GM13976 (cell line): Measurements from ENCODE around the gene PTPN1.
"Not testable (repeated sequence)": the region's sequence is repeated elsewhere in the genome, so short reads cannot be mapped to it uniquely, and the experiment has no call there.

Experiments used
- DNase-seq: peaks from one replicate; pipeline ENCODE4 v3.0.0; 2012; ENCODE audit warnings: low spot score
- in situ Hi-C: fragments of 300-500 bp; cut with MboI; formaldehyde crosslinking; loops from one replicate; pipeline ENCODE4 v1.12.0; 2022; ENCODE audit warnings: low sequenced_read_pairs, mixed read lengths, inconsistent platforms; ENCODE audit not compliant: unreplicated experiment
- TF ChIP-seq, protein P1 (sequence below): IDR thresholded peaks from 2 replicates; pipeline ENCODE4 v1.5.1; 2012; ENCODE audit warnings: borderline replicate concordance, mild to moderate bottlenecking; ENCODE audit not compliant: insufficient read depth; ENCODE audit errors: extremely low read depth, missing control alignments, control extremely low read depth

The PTPN1 gene

DNA sequence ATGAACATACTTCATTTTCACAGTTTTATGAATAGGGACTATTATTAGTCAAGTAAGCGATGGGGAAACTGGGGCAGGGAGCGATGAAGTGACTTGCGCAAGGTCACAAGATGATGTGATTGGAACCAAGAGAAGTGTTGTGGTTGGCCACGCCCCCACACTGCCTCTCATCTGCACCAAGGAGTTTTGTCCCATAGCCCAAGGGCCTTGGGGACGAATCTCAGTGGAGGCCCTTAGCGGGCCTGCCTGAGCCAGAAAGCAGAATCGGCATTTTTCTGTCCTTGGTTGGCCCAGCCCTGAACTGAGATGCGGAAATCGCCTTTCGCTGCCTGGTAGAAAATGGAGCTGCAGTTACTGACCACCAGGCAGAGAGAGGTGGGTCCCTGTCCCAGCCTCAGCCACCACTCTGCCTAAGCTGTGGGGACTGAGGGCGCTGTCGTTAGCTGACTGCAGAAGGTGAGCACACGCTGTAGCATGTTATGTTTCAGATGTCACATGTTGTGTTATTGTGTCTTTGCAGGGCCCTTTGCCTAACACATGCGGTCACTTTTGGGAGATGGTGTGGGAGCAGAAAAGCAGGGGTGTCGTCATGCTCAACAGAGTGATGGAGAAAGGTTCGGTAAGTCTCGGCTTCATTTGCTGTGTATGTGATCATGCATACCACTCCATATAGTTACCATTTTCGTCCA lies 57.8 kb downstream of the PTPN1 start:
- TF ChIP-seq, protein P1, sequence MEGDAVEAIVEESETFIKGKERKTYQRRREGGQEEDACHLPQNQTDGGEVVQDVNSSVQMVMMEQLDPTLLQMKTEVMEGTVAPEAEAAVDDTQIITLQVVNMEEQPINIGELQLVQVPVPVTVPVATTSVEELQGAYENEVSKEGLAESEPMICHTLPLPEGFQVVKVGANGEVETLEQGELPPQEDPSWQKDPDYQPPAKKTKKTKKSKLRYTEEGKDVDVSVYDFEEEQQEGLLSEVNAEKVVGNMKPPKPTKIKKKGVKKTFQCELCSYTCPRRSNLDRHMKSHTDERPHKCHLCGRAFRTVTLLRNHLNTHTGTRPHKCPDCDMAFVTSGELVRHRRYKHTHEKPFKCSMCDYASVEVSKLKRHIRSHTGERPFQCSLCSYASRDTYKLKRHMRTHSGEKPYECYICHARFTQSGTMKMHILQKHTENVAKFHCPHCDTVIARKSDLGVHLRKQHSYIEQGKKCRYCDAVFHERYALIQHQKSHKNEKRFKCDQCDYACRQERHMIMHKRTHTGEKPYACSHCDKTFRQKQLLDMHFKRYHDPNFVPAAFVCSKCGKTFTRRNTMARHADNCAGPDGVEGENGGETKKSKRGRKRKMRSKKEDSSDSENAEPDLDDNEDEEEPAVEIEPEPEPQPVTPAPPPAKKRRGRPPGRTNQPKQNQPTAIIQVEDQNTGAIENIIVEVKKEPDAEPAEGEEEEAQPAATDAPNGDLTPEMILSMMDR, result no peak
- in situ Hi-C loops, result no loop called here
- DNase-seq, result no peak

DNA sequence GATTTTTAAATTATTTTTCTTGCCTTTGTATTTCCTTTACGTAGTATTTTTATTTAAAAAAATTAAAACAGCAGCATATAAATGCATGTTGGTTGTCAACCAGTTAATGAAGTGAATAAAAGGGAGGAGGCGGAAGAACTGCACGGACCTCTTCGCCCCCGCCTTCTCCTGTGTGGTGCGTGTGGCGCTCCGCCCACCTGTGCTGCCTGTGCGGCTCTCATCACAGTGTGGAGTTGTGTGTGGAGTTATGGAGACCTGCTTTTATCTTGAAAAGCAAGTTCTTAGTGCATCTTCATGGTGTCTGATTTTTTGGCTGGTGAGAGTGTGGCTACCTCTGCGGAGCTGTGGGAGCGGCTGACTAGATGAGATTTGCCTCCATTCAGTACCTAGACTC lies 58.4 kb downstream of the PTPN1 start:
- TF ChIP-seq, protein P1, result no peak
- in situ Hi-C loops, result no loop called here
- DNase-seq, result no peak

DNA sequence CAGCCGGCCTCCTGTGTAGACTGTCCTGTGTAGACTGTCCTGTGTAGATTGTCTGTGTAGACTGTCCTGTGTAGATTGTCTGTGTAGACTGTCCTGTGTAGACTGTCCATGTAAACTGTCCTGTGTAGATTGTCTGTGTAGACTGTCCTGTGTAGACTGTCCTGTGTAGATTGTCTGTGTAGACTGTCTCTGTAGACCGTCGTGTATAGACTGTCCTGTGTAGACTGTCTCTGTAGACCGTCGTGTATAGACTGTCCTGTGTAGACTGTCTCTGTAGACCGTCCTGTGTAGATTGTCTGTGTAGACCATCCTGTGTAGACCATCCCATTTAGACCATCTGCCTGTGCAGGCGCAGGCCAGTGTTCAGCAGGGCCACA lies 59.3 kb downstream of the PTPN1 start:
- in situ Hi-C loops, DNase-seq: not testable (repeated sequence)

DNA sequence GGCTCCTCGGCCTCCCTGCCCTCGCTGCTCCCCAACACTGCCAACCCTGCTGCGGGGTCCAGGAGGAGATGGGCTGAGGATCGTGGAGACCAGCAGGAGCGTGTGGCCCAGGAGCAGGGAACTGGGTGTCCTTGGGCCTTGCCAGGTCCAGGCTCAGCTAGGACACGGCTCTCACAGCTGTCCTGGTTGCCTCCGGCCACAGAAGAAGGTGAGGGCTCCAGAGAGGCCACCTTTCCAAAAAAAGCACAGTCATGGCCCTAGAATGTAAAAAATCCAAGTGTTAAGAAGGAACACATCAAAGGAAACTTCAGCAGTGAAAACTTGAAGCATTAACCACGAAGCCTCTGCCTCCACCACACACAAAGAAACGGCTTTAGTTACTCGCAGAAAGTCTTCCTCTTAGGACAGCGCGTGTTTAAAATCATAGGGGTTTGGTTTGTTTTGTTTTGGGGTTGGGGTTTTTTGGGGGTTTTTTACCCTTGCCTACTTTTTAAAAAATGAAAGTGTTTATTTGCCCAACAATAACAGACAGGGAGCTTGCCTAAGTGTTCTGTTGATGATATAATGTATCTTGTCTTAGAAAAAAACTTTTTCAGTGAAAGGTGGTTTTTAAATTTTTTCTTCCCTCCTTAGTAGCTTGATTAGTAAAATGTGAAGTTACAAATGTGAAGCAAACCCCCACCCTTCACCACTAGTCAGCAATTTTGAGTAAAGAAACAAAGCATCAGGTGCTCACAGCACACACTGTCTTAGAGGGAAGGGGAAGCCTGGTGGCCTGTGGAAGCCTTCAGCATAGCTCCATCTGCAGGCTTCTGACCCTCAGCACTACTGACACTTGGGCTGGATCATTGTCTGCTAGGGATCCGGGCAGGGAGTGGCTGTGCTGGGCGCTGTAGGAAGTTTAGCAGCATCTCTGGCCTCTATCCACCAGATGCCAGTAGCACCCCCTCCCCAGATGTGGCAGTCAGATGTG lies 60.0 kb downstream of the PTPN1 start:
- peak; percentile 83 for DNase-seq
- TF ChIP-seq, protein P1, result peak; percentile 74
- in situ Hi-C loops, result loop anchor here (10.0 kb wide), 2 partner anchors 105 to 385 kb away; no protein-coding TSS in a partner anchor

DNA sequence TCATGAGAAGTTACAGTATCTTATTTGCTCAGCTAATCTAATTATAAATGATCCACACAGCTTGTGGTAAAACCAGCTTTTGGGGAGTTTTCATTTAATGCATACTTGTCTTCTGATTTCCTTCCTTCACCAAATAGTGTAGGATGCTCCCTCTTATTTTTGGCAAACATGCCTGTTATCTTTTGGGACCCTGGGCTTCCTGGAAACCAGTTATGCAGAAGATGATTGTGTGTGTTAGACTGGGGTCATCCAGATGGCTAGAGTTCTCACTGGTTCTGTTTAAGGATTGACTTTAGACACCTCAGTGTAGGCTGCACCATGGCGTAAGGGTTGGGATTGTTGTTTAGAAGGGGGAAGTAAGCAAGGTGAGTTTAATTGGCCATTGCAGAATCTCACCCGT lies 61.3 kb downstream of the PTPN1 start:
- TF ChIP-seq, protein P1, result no peak
- in situ Hi-C loops, result loop anchor here (10.0 kb wide), 2 partner anchors 107 to 387 kb away; no protein-coding TSS in a partner anchor
- DNase-seq, result no peak

DNA sequence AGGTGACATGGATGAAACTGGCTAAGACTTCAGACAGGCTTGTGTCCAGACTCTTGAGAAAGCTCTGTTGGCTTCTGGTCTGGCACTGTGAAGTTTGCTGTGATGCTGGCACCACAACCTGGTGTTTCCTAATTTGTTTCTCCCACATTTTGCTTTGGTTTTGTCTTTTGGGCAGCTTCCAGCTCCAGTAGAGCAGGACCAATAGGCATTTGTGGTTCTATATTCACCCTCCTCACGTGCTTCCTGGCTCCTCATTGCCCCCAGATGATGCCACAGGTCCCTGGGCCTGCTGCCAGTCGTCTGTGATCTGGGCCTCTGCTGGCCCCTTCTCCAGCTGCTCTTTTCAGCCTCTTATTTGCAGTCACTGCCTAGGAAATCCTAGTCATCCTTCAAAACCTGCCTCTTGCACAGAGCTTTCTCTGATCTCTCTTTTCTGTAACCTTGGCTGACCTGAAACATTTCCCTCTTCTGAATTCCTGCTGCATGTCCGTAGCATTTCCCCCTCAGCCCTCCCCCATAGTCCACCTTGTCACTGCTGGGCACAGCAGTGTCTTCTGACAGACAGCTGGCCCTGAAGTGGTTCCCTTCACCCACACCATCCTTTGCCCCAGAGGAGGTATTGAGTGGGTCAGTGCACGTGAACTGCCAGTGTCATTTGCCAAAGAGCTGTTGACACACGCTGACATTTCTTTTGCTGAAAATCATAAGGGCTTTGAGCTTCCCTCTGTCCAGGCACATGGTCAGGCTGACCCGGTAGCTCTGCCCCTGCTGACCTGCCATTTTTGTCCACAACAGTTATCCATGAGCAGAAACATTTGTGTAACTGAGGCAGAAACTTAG lies 63.0 kb downstream of the PTPN1 start:
- in situ Hi-C loops, result loop anchor here (10.0 kb wide), 2 partner anchors 108 to 388 kb away; no protein-coding TSS in a partner anchor
- TF ChIP-seq, protein P1, result no peak
- DNase-seq, result no peak

DNA sequence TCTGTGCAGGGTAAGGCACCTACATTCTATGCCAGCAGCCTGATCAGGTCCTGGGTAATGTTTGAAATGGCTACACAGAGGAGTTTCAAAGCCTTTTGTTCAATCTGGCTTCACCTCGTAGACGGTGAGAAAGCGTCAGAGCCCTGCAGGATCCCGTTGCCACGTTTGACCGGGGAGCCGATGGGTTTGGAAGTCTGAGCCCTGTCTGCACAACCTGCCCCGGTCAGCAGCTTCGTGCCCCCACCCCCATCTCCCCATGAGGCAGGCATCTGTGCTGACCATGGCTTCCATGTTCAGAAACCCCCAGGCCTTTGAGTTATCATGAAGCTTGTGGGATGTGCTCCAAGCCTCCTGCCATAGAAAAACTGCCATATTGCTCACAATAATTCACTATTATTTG lies 63.9 kb downstream of the PTPN1 start:
- DNase-seq, result no peak
- TF ChIP-seq, protein P1, result no peak
- in situ Hi-C loops, result loop anchor here (10.0 kb wide), 2 partner anchors 109 to 389 kb away; no protein-coding TSS in a partner anchor
